ENCODE data around the gene RNF10. TPM values are rescaled to one million over a fixed set of nuclear protein-coding genes. Genes with fewer than 3 reads are reported as not detected.
"Not testable (repeated sequence)": the region's sequence is repeated elsewhere in the genome, so short reads cannot be mapped to it uniquely, and the experiment has no call there.

Gene RNF10
- total RNA-seq (100 to 1,000 TPM; 307 to 370 TPM), polyA plus RNA-seq (ENCODE audit: insufficient read depth, low read depth, low replicate concordance) (340 TPM)
- long read RNA-seq, donor 1, transcript RNF10-201 (17 exons, 3,825 nt) = major isoform, 20 of 24 reads
- long read RNA-seq, donor 1, partial matches to known transcripts = 0 of 24 reads
- long read RNA-seq, donor 1, other reads (novel, unspliced or antisense) = 0 of 24 reads
- long read RNA-seq, donor 2, transcript RNF10-201 (17 exons, 3,825 nt) = major isoform, 11 of 49 reads
- long read RNA-seq, donor 2, partial matches to known transcripts = 35 of 49 reads
- long read RNA-seq, donor 2, other reads (novel, unspliced or antisense) = 0 of 49 reads

DNA sequence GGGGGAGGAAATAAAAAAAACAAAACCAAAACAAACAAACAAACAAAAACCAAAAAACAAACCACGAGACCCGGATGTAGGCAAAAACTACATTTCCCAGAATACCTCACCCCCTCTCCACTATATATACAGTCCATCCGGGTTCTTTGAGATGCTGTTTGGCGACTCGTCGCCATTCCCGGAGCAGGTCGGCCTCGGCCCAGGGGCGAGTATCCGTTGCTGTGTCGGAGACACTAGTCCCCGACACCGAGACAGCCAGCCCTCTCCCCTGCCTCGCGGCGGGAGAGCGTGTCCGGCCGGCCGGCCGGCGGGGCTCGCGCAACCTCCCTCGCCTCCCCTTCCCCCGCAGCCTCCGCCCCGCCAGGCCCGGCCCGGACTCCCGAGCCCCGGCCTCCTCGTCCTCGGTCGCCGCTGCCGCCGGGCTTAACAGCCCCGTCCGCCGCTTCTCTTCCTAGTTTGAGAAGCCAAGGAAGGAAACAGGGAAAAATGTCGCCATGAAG lies at the start of gene RNF10:
Gene RNF10 (plus strand): TSS at position 154 of the 500 bp plus-strand sequence. CDS start 456 bp downstream, outside the sequence.
- Histone ChIP-seq H3K27me3 (no peaks in the 10 kb centered on the region), H3K27ac (peak within 1 kb of the TSS; percentile 94 to 95), H3K9me3 (no peaks in the 10 kb centered on the region), H3K36me3 (ENCODE audit: low read depth, missing control alignments) (no peaks in the 10 kb centered on the region), H3K4me1 (peaks cover 39% of the 10 kb centered on the region), H3K4me3 (peak within 1 kb of the TSS; percentile 99 to 100)
- TF ChIP-seq, protein P1, sequence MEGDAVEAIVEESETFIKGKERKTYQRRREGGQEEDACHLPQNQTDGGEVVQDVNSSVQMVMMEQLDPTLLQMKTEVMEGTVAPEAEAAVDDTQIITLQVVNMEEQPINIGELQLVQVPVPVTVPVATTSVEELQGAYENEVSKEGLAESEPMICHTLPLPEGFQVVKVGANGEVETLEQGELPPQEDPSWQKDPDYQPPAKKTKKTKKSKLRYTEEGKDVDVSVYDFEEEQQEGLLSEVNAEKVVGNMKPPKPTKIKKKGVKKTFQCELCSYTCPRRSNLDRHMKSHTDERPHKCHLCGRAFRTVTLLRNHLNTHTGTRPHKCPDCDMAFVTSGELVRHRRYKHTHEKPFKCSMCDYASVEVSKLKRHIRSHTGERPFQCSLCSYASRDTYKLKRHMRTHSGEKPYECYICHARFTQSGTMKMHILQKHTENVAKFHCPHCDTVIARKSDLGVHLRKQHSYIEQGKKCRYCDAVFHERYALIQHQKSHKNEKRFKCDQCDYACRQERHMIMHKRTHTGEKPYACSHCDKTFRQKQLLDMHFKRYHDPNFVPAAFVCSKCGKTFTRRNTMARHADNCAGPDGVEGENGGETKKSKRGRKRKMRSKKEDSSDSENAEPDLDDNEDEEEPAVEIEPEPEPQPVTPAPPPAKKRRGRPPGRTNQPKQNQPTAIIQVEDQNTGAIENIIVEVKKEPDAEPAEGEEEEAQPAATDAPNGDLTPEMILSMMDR (IDR thresholded peaks at IDR 0.05) = no peak
- TF ChIP-seq POLR2A (IDR thresholded peaks at IDR 0.05) = peak; percentile 93
- intact Hi-C loops (cut with DNase I; ENCODE audit: low total_unique reads) = no loop called here
- 0 to 1% methylated on average over 24 to 31 of the region's 43 CpGs for WGBS, 2 donors
- peak; percentile 90 for DNase-seq

DNA sequence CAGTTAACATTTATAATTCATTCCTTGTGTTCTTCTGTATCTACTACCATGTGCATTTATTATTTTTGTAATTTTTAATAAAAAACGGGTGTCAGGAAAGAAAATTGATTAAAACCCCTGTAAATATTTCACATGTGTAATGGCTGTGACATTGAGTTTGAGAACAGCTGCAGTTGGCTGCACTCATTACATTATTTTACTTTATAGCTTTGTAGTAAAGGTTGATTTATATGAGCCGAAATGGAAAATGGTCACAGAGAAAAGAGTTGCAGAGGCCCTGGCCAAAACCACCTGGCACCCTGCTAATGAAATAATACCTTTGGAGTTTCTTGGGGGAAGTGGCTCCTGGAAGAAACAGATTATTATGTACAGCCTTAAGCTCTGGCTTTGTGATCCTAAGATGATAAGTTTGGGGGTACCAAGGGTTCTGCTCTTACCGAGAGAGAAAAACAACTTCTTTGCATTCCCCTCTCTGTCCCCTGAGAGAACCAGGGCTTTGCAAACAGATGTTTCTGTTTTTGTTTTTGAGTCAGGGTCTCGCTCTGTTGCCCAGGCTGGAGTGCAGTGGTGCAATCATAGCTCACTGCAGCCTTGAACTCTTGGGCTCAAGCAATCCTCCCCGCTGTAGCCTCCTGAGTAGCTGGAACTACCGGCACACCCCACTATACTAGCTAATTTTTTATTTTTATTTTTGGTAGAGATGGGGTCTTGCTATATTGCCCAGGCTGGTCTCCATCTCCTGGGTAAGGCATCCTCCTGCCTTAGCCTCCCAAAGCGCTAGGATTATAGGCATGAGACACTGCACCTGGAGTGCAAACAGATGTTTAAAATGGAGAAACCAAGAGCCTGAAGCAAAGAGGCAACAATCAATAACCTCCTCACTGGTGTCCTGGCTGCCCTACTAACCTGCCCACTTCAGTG lies 47.9 kb upstream of the RNF10 start:
- no peaks in the 10 kb centered on the region for H3K36me3 ChIP-seq (ENCODE audit: low read depth, missing control alignments)
- peaks cover 38% of the 10 kb centered on the region for H3K4me1 ChIP-seq
- H3K4me3 ChIP-seq = no peak overlapping the region
- TF ChIP-seq POLR2A (IDR thresholded peaks at IDR 0.05) = no peak
- TF ChIP-seq, protein P1 (IDR thresholded peaks at IDR 0.05) = no peak
- no peaks in the 10 kb centered on the region for H3K27me3 ChIP-seq
- 63 to 73% methylated on average over 7 of the region's 7 CpGs for WGBS, 2 donors
- peak overlapping the region in 1 of 2 donors; percentile 2 for H3K27ac ChIP-seq
- DNase-seq = no peak
- no peaks in the 10 kb centered on the region for H3K9me3 ChIP-seq
- intact Hi-C loops (cut with DNase I; ENCODE audit: low total_unique reads) = no loop called here

DNA sequence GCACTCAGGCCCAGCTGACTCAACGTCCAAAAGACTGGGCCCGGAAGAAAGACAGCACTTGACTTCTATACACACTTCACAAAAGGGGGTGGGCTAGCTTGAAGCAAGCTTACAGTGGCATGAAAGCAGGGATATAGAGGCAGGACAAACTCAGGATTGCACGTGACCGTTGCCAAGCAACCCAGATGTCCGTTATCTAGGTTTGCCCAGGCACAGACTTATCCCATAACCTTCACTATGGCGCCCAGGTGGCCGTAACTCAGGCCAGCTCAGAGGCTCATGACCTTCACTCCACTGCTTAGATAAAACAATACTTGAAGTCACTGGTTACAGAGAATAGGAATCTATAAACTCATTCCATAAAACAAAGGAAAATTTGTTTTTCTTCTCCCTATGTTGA lies 46.6 kb upstream of the RNF10 start:
- WGBS, 2 donors = 30 to 57% methylated on average over 7 of the region's 7 CpGs
- Histone ChIP-seq H3K27ac (peak overlapping the region; percentile 16 to 83), H3K4me1 (peaks cover 43% of the 10 kb centered on the region)
- H3K4me3 ChIP-seq; H3K9me3 ChIP-seq; H3K36me3 ChIP-seq (ENCODE audit: low read depth, missing control alignments); intact Hi-C loops (cut with DNase I; ENCODE audit: low total_unique reads); H3K27me3 ChIP-seq: not testable (repeated sequence)
- peak; percentile 83 for DNase-seq

DNA sequence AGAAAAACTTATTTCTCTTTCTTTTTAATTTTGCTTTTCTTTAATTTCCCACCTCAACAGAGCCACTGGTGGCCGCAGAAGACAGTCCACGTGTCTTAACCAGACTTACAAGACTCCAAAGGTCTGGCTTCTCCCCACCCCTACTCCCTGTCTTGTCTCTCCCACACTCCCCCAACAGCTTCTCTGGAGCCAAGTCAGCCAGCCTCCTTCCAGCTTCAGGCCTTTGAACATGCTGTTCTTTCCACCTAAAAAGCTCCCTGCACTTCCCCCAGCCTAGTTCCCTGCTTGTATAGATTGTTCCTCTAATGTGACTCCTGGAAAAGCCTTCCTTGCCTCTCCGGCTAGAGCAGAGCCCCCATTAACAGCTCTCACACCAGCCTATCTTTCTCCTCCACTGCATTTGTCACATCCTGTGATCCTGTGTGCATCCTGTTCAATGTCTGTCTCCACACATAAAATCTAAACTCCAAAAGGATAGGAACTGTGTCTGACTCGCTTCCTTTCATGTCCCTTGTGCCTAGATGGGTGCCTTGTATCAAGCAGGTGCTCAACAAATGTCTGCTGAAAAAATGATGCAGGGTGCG lies 46.0 kb upstream of the RNF10 start:
- Histone ChIP-seq H3K27me3 (no peaks in the 10 kb centered on the region), H3K4me3 (no peak overlapping the region), H3K36me3 (ENCODE audit: low read depth, missing control alignments) (no peaks in the 10 kb centered on the region), H3K4me1 (peaks cover 43% of the 10 kb centered on the region), H3K27ac (peak overlapping the region; percentile 16 to 83), H3K9me3 (no peaks in the 10 kb centered on the region)
- intact Hi-C loops (cut with DNase I; ENCODE audit: low total_unique reads) = no loop called here
- WGBS, 2 donors = 34 to 44% methylated on average over 5 of the region's 5 CpGs
- DNase-seq = peak; percentile 84
- TF ChIP-seq POLR2A (IDR thresholded peaks at IDR 0.05) = no peak
- TF ChIP-seq, protein P1 (IDR thresholded peaks at IDR 0.05) = no peak

DNA sequence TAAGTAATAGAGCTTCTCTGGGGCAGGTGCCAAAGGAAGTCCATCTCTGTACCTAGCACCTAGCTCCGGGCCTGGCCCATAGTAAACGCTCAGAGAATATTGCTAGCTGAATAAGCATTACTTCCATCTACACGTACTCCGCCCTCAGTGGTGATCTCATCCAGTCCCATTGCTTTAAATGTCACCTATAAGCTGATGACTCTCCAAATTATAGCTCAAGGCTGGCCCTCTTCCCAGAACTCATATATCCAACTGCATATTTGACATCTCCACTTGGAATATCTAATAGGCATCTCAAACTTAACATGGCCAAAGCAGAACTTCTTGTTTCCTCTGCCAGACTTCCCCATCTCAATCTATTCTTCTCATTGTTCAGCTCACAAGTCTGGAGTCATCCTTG lies 45.1 kb upstream of the RNF10 start:
- Histone ChIP-seq H3K27ac (peak overlapping the region; percentile 16 to 83), H3K4me1 (peaks cover 39% of the 10 kb centered on the region), H3K36me3 (ENCODE audit: low read depth, missing control alignments) (no peaks in the 10 kb centered on the region), H3K27me3 (no peaks in the 10 kb centered on the region), H3K9me3 (no peaks in the 10 kb centered on the region), H3K4me3 (no peak overlapping the region)
- DNase-seq = no peak
- no peak for TF ChIP-seq POLR2A (IDR thresholded peaks at IDR 0.05)
- TF ChIP-seq, protein P1 (IDR thresholded peaks at IDR 0.05) = no peak
- 93% methylated on average over 4 of the region's 4 CpGs for WGBS, 2 donors
- intact Hi-C loops (cut with DNase I; ENCODE audit: low total_unique reads) = no loop called here
